ENCODE results near the gene SUPT7L. TPM values are rescaled to one million over a fixed set of nuclear protein-coding genes. Genes with fewer than 3 reads are reported as not detected.

Gene SUPT7L
- total RNA-seq, 2 experiments from 2014 or later, result 33.0 to 33.6 TPM

GRCh38 chr2:27709960-27710575 lies 46.7 kb upstream of the SUPT7L start:
- no TSS peak for BruUV-seq (replicated peaks)
- no peaks in the 10 kb centered on the region for H3K9me2 ChIP-seq (ENCODE audit: insufficient read depth, low read length)
- TF ChIP-seq EZH2phosphoT487 (IDR thresholded peaks at IDR 0.05; ENCODE audit: borderline replicate concordance, low read depth, low read length) (no peak), CTCF (conservative IDR thresholded peaks at IDR 0.05; ENCODE audit: low read length) (no peak)
- intact Hi-C loops (cut with micrococcal nuclease; ENCODE audit: unreplicated experiment), result no loop called here
- H3K4me2 ChIP-seq (ENCODE audit: low read length), result no peak overlapping the region
- no peak overlapping the region for H3K4me3 ChIP-seq (ENCODE audit: low read depth, low read length, poor library complexity, severe bottlenecking)
- H3K79me2 ChIP-seq (ENCODE audit: insufficient read depth, low read depth, low read length), result no peaks in the 10 kb centered on the region
- no peaks in the 10 kb centered on the region for H3K4me1 ChIP-seq (ENCODE audit: insufficient read depth, low read length, poor library complexity, severe bottlenecking)
- no peaks in the 10 kb centered on the region for H4K20me1 ChIP-seq (ENCODE audit: insufficient read depth, low read length)
- no peaks in the 10 kb centered on the region for H3K9me3 ChIP-seq (ENCODE audit: low read length)
- ChIA-PET POLR2A (no interaction called here), CTCF (ENCODE audit: unreplicated experiment) (no interaction called here)
- no peak overlapping the region for H2AFZ ChIP-seq (ENCODE audit: low read length)
- DNase-seq (ENCODE audit: low spot score), result no peak
- H3K36me3 ChIP-seq (ENCODE audit: insufficient read depth, low read length), result no peaks in the 10 kb centered on the region
- H3K27ac ChIP-seq (ENCODE audit: low read depth, low read length, poor library complexity, severe bottlenecking), result no peak overlapping the region

- Histone ChIP-seq H4K20me1 (ENCODE audit: insufficient read depth, low read length) (no peaks in the 10 kb centered on the region), H3K9me2 (ENCODE audit: insufficient read depth, low read length) (no peaks in the 10 kb centered on the region), H3K4me1 (ENCODE audit: insufficient read depth, low read length, poor library complexity, severe bottlenecking) (no peaks in the 10 kb centered on the region), H3K36me3 (ENCODE audit: insufficient read depth, low read length) (no peaks in the 10 kb centered on the region), H3K4me2 (ENCODE audit: low read length) (no peak overlapping the region), H3K79me2 (ENCODE audit: insufficient read depth, low read depth, low read length) (no peaks in the 10 kb centered on the region), H2AFZ (ENCODE audit: low read length) (no peak overlapping the region), H3K27ac (ENCODE audit: low read depth, low read length, poor library complexity, severe bottlenecking) (no peak overlapping the region), H3K9me3 (ENCODE audit: low read length) (no peaks in the 10 kb centered on the region), H3K4me3 (ENCODE audit: low read depth, low read length, poor library complexity, severe bottlenecking) (no peak overlapping the region)
- TF ChIP-seq EZH2phosphoT487 (IDR thresholded peaks at IDR 0.05; ENCODE audit: borderline replicate concordance, low read depth, low read length), result no peak
- no peak for TF ChIP-seq CTCF (conservative IDR thresholded peaks at IDR 0.05; ENCODE audit: low read length)
- CTCF ChIA-PET (ENCODE audit: unreplicated experiment), result no interaction called here
- POLR2A ChIA-PET, result no interaction called here
- no TSS peak for BruUV-seq (replicated peaks)
- intact Hi-C loops (cut with micrococcal nuclease; ENCODE audit: unreplicated experiment), result no loop called here
- DNase-seq (ENCODE audit: low spot score), result no peak
Measured at GRCh38 chr2:27709326-27709725, 45.9 kb upstream of the SUPT7L start.

- no peak for TF ChIP-seq CTCF (conservative IDR thresholded peaks at IDR 0.05; ENCODE audit: low read length)
- no peak for TF ChIP-seq EZH2phosphoT487 (IDR thresholded peaks at IDR 0.05; ENCODE audit: borderline replicate concordance, low read depth, low read length)
- ChIA-PET CTCF (ENCODE audit: unreplicated experiment) (no interaction called here), POLR2A (interaction anchor here (0.6 kb wide), 1 partner anchor 64 kb away, joined by 4 read pairs; no protein-coding TSS in a partner anchor)
- H3K79me2 ChIP-seq (ENCODE audit: insufficient read depth, low read depth, low read length), result no peaks in the 10 kb centered on the region
- H3K9me3 ChIP-seq (ENCODE audit: low read length), result no peaks in the 10 kb centered on the region
- no peak overlapping the region for H3K4me2 ChIP-seq (ENCODE audit: low read length)
- H4K20me1 ChIP-seq (ENCODE audit: insufficient read depth, low read length), result no peaks in the 10 kb centered on the region
- no peaks in the 10 kb centered on the region for H3K9me2 ChIP-seq (ENCODE audit: insufficient read depth, low read length)
- DNase-seq (ENCODE audit: low spot score), result no peak
- no peak overlapping the region for H2AFZ ChIP-seq (ENCODE audit: low read length)
- no peak overlapping the region for H3K4me3 ChIP-seq (ENCODE audit: low read depth, low read length, poor library complexity, severe bottlenecking)
- BruUV-seq (replicated peaks), result no TSS peak
- intact Hi-C loops (cut with micrococcal nuclease; ENCODE audit: unreplicated experiment), result no loop called here
- H3K4me1 ChIP-seq (ENCODE audit: insufficient read depth, low read length, poor library complexity, severe bottlenecking), result no peaks in the 10 kb centered on the region
- no peak overlapping the region for H3K27ac ChIP-seq (ENCODE audit: low read depth, low read length, poor library complexity, severe bottlenecking)
- H3K36me3 ChIP-seq (ENCODE audit: insufficient read depth, low read length), result no peaks in the 10 kb centered on the region
Measured at GRCh38 chr2:27708666-27709065, 45.3 kb upstream of the SUPT7L start.
